Type B pancreatic cell (in vitro differentiated cells): ENCODE measurements around the gene EHBP1. TPM values are rescaled to one million over a fixed set of nuclear protein-coding genes. Genes with fewer than 3 reads are reported as not detected.

Experiments
- DNase-seq: peaks from one replicate; pipeline ENCODE4 v3.0.0; 2021; ENCODE audit warnings: mixed read lengths; ENCODE audit not compliant: unreplicated experiment; ENCODE audit errors: extremely low spot score
- H3K27ac Mint-ChIP-seq: 2 replicates; pipeline ENCODE4 v1.8.0; 2021; ENCODE audit warnings: mild to moderate bottlenecking, mixed read lengths
- H3K27me3 Mint-ChIP-seq: 2 replicates; pipeline ENCODE4 v1.8.0; 2021; ENCODE audit warnings: mixed read lengths
- H3K36me3 Mint-ChIP-seq: 2 replicates; pipeline ENCODE4 v1.8.0; 2021; ENCODE audit warnings: mixed read lengths
- H3K4me1 Mint-ChIP-seq: one replicate; pipeline ENCODE4 v1.8.0; 2021; ENCODE audit warnings: mixed read lengths; ENCODE audit not compliant: unreplicated experiment
- H3K4me3 Mint-ChIP-seq: 2 replicates; pipeline ENCODE4 v1.8.0; 2021; ENCODE audit warnings: mild to moderate bottlenecking, mixed read lengths
- H3K9me3 Mint-ChIP-seq: 2 replicates; pipeline ENCODE4 v1.8.0; 2021; ENCODE audit warnings: mixed read lengths
- total RNA-seq: library from RNA; stranded (reverse); gene quantifications from 2 replicates; pipeline ENCODE4 v1.2.1, GENCODE V29; 2021; ENCODE audit warnings: low replicate concordance
- TF ChIP-seq, protein P1 (sequence below): fragments of 200-600 bp; sonication (generic); conservative IDR thresholded peaks from 2 replicates; pipeline ENCODE4 v1.5.0; 2021; ENCODE audit warnings: antibody characterized with exemption, mild to moderate bottlenecking

EHBP1 gene
- total RNA-seq, 1 donor from 2014 or later, result 59.2 TPM

- DNase-seq, result no peak
- peaks cover 10% of the 10 kb centered on the region for H3K36me3 Mint-ChIP-seq
- H3K27ac Mint-ChIP-seq, result no peak overlapping the region
- H3K27me3 Mint-ChIP-seq, result no peaks in the 10 kb centered on the region
- H3K9me3 Mint-ChIP-seq, result no peaks in the 10 kb centered on the region
- H3K4me3 Mint-ChIP-seq, result no peak overlapping the region
- H3K4me1 Mint-ChIP-seq, result peaks cover 15% of the 10 kb centered on the region
- TF ChIP-seq, protein P1, sequence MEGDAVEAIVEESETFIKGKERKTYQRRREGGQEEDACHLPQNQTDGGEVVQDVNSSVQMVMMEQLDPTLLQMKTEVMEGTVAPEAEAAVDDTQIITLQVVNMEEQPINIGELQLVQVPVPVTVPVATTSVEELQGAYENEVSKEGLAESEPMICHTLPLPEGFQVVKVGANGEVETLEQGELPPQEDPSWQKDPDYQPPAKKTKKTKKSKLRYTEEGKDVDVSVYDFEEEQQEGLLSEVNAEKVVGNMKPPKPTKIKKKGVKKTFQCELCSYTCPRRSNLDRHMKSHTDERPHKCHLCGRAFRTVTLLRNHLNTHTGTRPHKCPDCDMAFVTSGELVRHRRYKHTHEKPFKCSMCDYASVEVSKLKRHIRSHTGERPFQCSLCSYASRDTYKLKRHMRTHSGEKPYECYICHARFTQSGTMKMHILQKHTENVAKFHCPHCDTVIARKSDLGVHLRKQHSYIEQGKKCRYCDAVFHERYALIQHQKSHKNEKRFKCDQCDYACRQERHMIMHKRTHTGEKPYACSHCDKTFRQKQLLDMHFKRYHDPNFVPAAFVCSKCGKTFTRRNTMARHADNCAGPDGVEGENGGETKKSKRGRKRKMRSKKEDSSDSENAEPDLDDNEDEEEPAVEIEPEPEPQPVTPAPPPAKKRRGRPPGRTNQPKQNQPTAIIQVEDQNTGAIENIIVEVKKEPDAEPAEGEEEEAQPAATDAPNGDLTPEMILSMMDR, result no peak
Observed at GRCh38 chr2:62785216-62785615, 79.7 kb downstream of the EHBP1 start.

GRCh38 chr2:62785810-62786597 lies 80.5 kb downstream of the EHBP1 start:
- H3K4me1 Mint-ChIP-seq, result peaks cover 15% of the 10 kb centered on the region
- no peaks in the 10 kb centered on the region for H3K9me3 Mint-ChIP-seq
- H3K36me3 Mint-ChIP-seq, result peaks cover 10% of the 10 kb centered on the region
- H3K4me3 Mint-ChIP-seq, result no peak overlapping the region
- no peaks in the 10 kb centered on the region for H3K27me3 Mint-ChIP-seq
- DNase-seq, result no peak
- TF ChIP-seq, protein P1, result no peak
- H3K27ac Mint-ChIP-seq, result no peak overlapping the region

- Mint-ChIP-seq H3K27ac (peak overlapping the region; percentile 5), H3K4me3 (no peak overlapping the region), H3K27me3 (no peaks in the 10 kb centered on the region), H3K4me1 (peaks cover 15% of the 10 kb centered on the region), H3K36me3 (peaks cover 10% of the 10 kb centered on the region), H3K9me3 (no peaks in the 10 kb centered on the region)
- DNase-seq, result no peak
- TF ChIP-seq, protein P1, result peak; percentile 61
Observed at GRCh38 chr2:62787386-62787785, 81.9 kb downstream of the EHBP1 start.

DNA sequence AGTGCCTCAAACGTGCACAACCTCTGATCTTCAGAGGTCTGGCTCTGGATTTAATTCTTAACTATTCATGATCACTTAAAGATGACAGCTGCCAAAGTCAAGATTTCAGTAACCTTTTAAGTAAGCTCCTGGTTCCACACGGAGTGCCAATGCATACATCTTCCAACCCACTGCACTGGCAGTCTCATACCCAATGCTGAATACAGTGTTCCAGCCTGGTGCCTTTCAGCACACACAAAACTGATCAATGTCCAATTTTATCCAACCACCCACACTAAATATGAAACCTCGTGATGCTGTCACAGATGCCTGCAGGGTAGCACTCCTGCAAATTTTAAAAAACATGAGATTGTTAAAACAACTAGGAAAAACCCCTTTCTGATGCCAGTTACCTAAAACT lies 84.0 kb downstream of the EHBP1 start:
- TF ChIP-seq, protein P1, result no peak
- no peak overlapping the region for H3K4me3 Mint-ChIP-seq
- peaks cover 15% of the 10 kb centered on the region for H3K4me1 Mint-ChIP-seq
- H3K27ac Mint-ChIP-seq, result no peak overlapping the region
- H3K27me3 Mint-ChIP-seq, result no peaks in the 10 kb centered on the region
- no peaks in the 10 kb centered on the region for H3K9me3 Mint-ChIP-seq
- DNase-seq, result no peak
- H3K36me3 Mint-ChIP-seq, result no peaks in the 10 kb centered on the region

DNA sequence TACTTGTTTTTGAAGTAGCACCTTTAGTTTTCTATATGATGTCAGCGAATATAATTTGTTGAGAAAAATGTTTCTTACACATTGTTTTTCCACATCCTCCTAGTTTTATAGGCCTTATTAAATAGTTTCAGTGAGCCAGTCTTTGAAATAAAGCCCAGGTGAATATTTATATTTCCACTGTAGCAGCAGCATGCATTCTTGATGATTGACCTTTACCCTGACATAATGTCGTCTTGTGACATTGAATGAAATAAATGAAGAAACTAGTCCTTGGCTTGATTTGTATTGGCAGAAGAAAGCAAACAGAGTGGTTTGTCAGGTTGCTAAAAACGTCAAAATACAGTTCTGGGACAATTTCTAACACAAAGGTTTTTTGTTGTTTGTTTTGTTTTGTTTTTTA lies 84.4 kb downstream of the EHBP1 start:
- H3K27ac Mint-ChIP-seq, result no peak overlapping the region
- H3K9me3 Mint-ChIP-seq, result no peaks in the 10 kb centered on the region
- peaks cover 15% of the 10 kb centered on the region for H3K4me1 Mint-ChIP-seq
- H3K4me3 Mint-ChIP-seq, result no peak overlapping the region
- TF ChIP-seq, protein P1, result no peak
- no peak for DNase-seq
- H3K36me3 Mint-ChIP-seq, result no peaks in the 10 kb centered on the region
- H3K27me3 Mint-ChIP-seq, result no peaks in the 10 kb centered on the region
